Coronary artery (tissue), 2 donors: ENCODE measurements around the gene PDGFRA.

ENCODE experiments used
- DNase-seq: peaks from one replicate; pipeline ENCODE4 v3.0.0-alpha.2; 2017; ENCODE audit warnings: low spot score
- H3K27ac ChIP-seq, 2 donors: fragments of 200-600 bp; sonication (generic); one replicate each; pipeline ENCODE4 v1.5.1; 2016 to 2019
- H3K4me3 ChIP-seq: fragments of 200-600 bp; sonication (generic); 2 replicates; pipeline ENCODE4 v1.5.1; 2016; ENCODE audit warnings: mild to moderate bottlenecking, moderate library complexity
- CTCF ChIP-seq: fragments of 200-600 bp; sonication (generic); IDR thresholded peaks from one replicate; pipeline ENCODE4 v1.5.1; 2019; ENCODE audit warnings: antibody characterized with exemption

The PDGFRA gene

GRCh38 chr4:54228961-54229501, at the start of gene PDGFRA:
Gene PDGFRA (plus strand): TSS chr4:54229293. CDS start chr4:54258769, 29,476 bp downstream.
- H3K27ac ChIP-seq: peak within 1 kb of the TSS; percentile 85 to 93
- no peak for TF ChIP-seq CTCF
- peak within 1 kb of the TSS; percentile 81 for H3K4me3 ChIP-seq
- no peak for DNase-seq

GRCh38 chr4:54184581-54184980, 44.5 kb upstream of the PDGFRA start:
- Histone ChIP-seq H3K4me3 (no peak overlapping the region), H3K27ac (no peak overlapping the region)
- no peak for DNase-seq
- no peak for TF ChIP-seq CTCF

- H3K27ac ChIP-seq: no peak overlapping the region
- TF ChIP-seq CTCF: no peak
- no peak overlapping the region for H3K4me3 ChIP-seq
- DNase-seq: no peak
These were observed 43.9 kb upstream of the PDGFRA start for GRCh38 chr4:54185044-54185780.

- Histone ChIP-seq H3K27ac (no peak overlapping the region), H3K4me3 (no peak overlapping the region)
- no peak for TF ChIP-seq CTCF
- no peak for DNase-seq
These were observed 43.2 kb upstream of the PDGFRA start for GRCh38 chr4:54185866-54186265.

GRCh38 chr4:54186371-54186770, 42.7 kb upstream of the PDGFRA start:
- no peak for TF ChIP-seq CTCF
- Histone ChIP-seq H3K27ac (no peak overlapping the region), H3K4me3 (no peak overlapping the region)
- no peak for DNase-seq

GRCh38 chr4:54187148-54187547, 41.9 kb upstream of the PDGFRA start:
- Histone ChIP-seq H3K27ac (no peak overlapping the region), H3K4me3 (no peak overlapping the region)
- no peak for TF ChIP-seq CTCF
- no peak for DNase-seq

- no peak overlapping the region for H3K27ac ChIP-seq
- no peak for TF ChIP-seq CTCF
- H3K4me3 ChIP-seq: no peak overlapping the region
- no peak for DNase-seq
These were observed 40.0 kb upstream of the PDGFRA start for GRCh38 chr4:54189140-54189539.
